Muscle layer of duodenum (tissue), 2 donors: ENCODE results near the gene NDUFB4.
"Not testable (repeated sequence)": the region's sequence is repeated elsewhere in the genome, so short reads cannot be mapped to it uniquely, and the experiment has no call there.

ENCODE experiments used
- H3K27ac ChIP-seq: one replicate; pipeline ENCODE4 v1.7.0; 2013; ENCODE audit warnings: mild to moderate bottlenecking, low read length
- H3K27me3 ChIP-seq: one replicate; pipeline ENCODE4 v1.7.0; 2013; ENCODE audit warnings: low read depth, mild to moderate bottlenecking, control low read depth, low read length
- H3K36me3 ChIP-seq, 2 donors: one replicate each; pipeline ENCODE4 v1.7.0; 2013; ENCODE audit warnings: low read length in 2 of 2, control low read depth in 1 of 2, mild to moderate bottlenecking in 1 of 2; ENCODE audit not compliant: insufficient read depth in 2 of 2, control insufficient read depth in 1 of 2
- H3K4me1 ChIP-seq, 2 donors: one replicate each; pipeline ENCODE4 v1.7.0; 2013; ENCODE audit warnings: low read length in 2 of 2, mild to moderate bottlenecking in 2 of 2, control low read depth in 1 of 2, moderate library complexity in 1 of 2; ENCODE audit not compliant: insufficient read depth in 2 of 2, control insufficient read depth in 1 of 2
- H3K4me3 ChIP-seq, 2 donors: one replicate each; pipeline ENCODE4 v1.7.0; 2013; ENCODE audit warnings: low read length in 2 of 2, low read depth in 1 of 2, mild to moderate bottlenecking in 1 of 2
- H3K9me3 ChIP-seq, 2 donors: one replicate each; pipeline ENCODE4 v1.7.0; 2013; ENCODE audit warnings: low read length in 2 of 2, control low read depth in 1 of 2, mild to moderate bottlenecking in 1 of 2; ENCODE audit not compliant: control insufficient read depth in 1 of 2
- donor health status: healthy.

The NDUFB4 gene

GRCh38 chr3:120596853-120597223, 702 bp downstream of the NDUFB4 start:
- no peaks in the 10 kb centered on the region for H3K9me3 ChIP-seq
- H3K27me3 ChIP-seq = no peaks in the 10 kb centered on the region
- peak overlapping the region; percentile 97 for H3K27ac ChIP-seq
- H3K4me1 ChIP-seq = peaks cover 7 to 27% of the 10 kb centered on the region in 2 donors
- peaks cover 7 to 9% of the 10 kb centered on the region in 2 donors for H3K36me3 ChIP-seq
- H3K4me3 ChIP-seq = peak overlapping the region; percentile 90 to 98

DNA sequence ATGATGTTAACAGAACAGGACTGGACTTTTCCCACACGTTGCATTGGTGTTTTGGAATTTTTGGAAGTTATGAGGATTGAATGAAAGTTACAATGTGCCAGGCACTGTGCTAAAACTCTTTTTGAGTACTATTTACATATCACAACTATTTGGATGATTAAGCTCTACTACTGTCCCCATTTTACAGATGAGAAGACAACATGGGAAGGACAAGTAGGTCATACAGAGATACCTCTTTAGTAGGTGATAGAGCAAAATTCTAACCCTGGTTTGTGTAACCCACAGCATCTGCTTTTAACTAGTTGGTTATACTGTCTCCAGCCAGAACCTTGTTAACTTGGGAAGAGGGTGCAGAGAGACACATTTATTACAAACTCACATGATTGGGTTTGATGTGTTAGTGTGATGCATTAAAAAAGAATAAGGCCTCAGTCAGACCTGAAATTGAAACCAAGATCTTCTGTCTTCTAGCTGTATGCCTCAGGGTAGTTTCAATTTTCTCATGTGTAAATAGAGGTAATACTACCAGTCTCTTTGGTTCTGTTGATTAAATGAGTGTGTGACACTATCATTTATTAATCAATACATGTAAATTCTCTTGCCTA, 1.4 kb downstream of the NDUFB4 start:
- Histone ChIP-seq H3K4me3 (peak overlapping the region; percentile 40 to 49), H3K9me3 (no peaks in the 10 kb centered on the region), H3K27ac (peak overlapping the region; percentile 47), H3K27me3 (no peaks in the 10 kb centered on the region), H3K36me3 (peaks cover 12 to 13% of the 10 kb centered on the region in 2 donors), H3K4me1 (peaks cover 7 to 27% of the 10 kb centered on the region in 2 donors)

DNA sequence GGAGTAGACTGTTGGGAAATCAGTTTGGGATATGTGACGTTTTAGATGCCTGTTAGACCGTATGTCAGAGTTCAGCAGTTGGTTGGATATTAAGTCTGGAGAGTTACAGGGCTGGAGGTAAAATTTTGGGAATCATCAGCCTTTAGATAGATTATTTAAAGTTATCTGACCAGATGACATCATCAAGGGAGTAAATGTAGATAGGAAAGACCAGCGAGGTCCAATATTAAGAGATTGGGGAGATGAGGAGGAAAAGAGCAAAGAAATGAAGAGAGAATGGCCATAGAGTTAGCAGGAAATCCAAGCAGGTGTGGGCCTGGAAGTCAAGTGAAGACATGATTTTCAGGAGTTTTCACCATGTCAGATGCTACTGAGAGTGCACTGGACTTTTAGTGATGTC, 3.1 kb downstream of the NDUFB4 start:
- Histone ChIP-seq H3K27ac (no peak overlapping the region), H3K9me3 (no peaks in the 10 kb centered on the region), H3K4me1 (peaks cover 7 to 27% of the 10 kb centered on the region in 2 donors), H3K4me3 (no peak overlapping the region), H3K27me3 (no peaks in the 10 kb centered on the region), H3K36me3 (peaks cover 17 to 22% of the 10 kb centered on the region in 2 donors)

GRCh38 chr3:120601554-120601953, 5.4 kb downstream of the NDUFB4 start:
- H3K4me3 ChIP-seq = no peak overlapping the region
- no peaks in the 10 kb centered on the region for H3K27me3 ChIP-seq
- H3K9me3 ChIP-seq = no peaks in the 10 kb centered on the region
- H3K4me1 ChIP-seq = peaks cover 7 to 27% of the 10 kb centered on the region in 2 donors
- H3K36me3 ChIP-seq = peaks cover 17 to 22% of the 10 kb centered on the region in 2 donors
- H3K27ac ChIP-seq = no peak overlapping the region

- Histone ChIP-seq H3K4me1 (peaks cover under 1 to 20% of the 10 kb centered on the region in 2 donors), H3K27me3 (no peaks in the 10 kb centered on the region), H3K9me3 (no peaks in the 10 kb centered on the region), H3K36me3 (peaks cover 17 to 22% of the 10 kb centered on the region in 2 donors), H3K4me3 (no peak overlapping the region), H3K27ac (no peak overlapping the region)
Observed at GRCh38 chr3:120602682-120603081, 6.5 kb downstream of the NDUFB4 start.

DNA sequence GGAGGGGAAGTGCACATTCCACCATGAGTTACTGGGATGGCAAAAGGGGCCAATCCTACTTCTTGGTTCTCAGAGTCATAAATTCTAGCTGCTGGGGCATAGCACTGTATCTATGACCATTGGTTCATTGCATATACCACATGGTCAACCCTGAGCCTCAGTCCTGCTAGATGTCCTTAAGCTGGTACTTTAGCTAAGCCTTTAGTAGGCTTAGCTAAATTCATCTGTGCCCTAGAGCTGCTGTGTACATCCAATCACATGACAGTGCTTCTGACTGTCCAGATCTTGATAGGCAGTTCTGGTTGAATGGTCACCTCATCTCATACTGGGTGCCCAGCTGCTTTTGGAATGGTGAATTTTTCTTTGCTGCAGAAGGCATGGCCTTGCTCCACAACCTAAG, 8.2 kb downstream of the NDUFB4 start:
- Histone ChIP-seq H3K27me3 (no peaks in the 10 kb centered on the region), H3K4me3 (no peak overlapping the region), H3K9me3 (no peaks in the 10 kb centered on the region), H3K36me3 (peaks cover 13 to 22% of the 10 kb centered on the region in 2 donors), H3K4me1 (peaks cover 0 to 5% of the 10 kb centered on the region in 2 donors), H3K27ac (no peak overlapping the region)

- Histone ChIP-seq H3K27me3 (no peaks in the 10 kb centered on the region), H3K27ac (no peak overlapping the region), H3K9me3 (no peaks in the 10 kb centered on the region), H3K4me3 (no peak overlapping the region), H3K36me3 (peaks cover 10 to 22% of the 10 kb centered on the region in 2 donors), H3K4me1 (peaks cover 0 to 1% of the 10 kb centered on the region in 2 donors)
Observed at GRCh38 chr3:120604784-120605183, 8.6 kb downstream of the NDUFB4 start.

DNA sequence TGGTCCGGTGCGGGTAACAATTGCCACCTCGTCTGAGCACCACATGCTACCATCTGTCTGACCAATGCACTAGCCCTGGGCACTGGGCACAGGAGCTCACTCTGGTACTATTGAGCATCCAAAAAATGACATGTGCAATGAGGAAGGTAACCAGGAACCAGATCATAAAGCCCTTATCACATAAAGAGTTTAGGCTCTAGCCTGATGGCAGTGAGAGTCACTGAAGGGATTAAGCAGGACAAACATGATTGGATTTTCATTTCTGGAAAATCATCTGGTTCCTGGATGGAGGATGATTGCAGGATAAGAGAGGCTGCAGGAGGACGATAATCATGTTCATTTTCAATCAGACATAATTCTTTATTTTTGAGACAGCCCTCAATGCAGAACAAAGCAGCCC, 12.4 kb downstream of the NDUFB4 start:
- H3K27me3 ChIP-seq = no peaks in the 10 kb centered on the region
- no peaks in the 10 kb centered on the region for H3K9me3 ChIP-seq
- H3K4me3 ChIP-seq = no peak overlapping the region
- H3K36me3 ChIP-seq = no peaks in the 10 kb centered on the region
- no peak overlapping the region for H3K27ac ChIP-seq
- H3K4me1 ChIP-seq = no peaks in the 10 kb centered on the region

DNA sequence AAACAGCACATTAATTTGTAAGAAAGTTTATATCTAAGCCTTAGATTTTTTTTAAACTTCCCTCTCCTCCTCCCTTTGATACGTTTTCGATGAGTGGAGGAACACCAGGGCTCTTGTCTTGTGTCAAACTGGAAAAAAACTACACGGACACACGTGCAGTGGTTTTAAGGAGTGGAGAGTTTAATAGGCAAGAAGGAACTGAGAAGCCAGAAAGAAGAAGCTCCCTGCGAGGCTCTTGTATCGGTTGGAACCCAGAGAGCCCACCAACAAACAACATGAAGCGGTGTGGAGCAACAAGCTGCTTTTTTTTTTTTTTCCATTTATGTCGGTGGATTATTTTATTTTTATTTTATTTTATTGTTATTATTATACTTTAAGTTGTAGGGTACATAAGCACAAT, 18.6 kb downstream of the NDUFB4 start:
- Histone ChIP-seq H3K4me1 (no peaks in the 10 kb centered on the region), H3K27ac (no peak overlapping the region), H3K4me3 (no peak overlapping the region), H3K36me3 (no peaks in the 10 kb centered on the region), H3K27me3 (no peaks in the 10 kb centered on the region), H3K9me3 (no peaks in the 10 kb centered on the region)

DNA sequence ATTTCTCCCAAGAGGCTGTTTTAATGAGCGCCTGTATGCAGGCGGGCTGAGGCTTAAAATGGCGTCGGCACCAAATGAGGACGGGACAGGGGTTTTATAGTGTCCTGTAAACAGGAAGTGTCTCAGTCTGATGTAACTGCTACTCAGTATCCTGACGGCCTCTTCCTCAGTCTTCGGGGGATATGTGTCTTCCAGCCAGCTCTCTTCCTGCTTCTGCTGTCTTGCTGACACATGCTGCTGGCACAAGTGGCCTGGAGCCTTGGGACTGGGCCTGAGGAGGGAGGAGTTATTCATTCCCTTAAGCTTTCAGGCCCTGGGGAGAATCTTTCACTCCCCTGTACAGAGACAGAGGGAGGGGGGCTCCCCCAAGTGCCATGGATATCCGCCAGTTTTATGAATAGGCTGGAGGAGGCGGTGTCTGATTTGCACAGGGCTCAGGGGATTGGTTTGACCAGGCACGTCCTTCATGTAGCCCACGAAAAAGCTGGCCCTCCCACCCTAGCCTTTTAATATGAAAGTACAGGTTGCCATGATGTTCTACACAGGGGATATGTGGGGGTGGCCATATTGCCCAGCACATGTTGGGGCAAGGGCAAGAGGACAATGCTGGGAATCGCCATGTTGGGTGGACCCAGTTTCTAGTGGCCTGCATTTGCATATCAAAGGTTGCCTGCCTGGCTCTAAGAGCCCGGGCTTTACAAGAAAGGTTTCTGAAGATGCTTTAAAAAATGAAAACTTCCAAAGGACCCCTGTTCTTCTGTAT, 19.9 kb downstream of the NDUFB4 start:
- Histone ChIP-seq H3K27ac (no peak overlapping the region), H3K36me3 (no peaks in the 10 kb centered on the region), H3K9me3 (no peaks in the 10 kb centered on the region), H3K4me1 (no peaks in the 10 kb centered on the region), H3K4me3 (no peak overlapping the region), H3K27me3 (no peaks in the 10 kb centered on the region)

DNA sequence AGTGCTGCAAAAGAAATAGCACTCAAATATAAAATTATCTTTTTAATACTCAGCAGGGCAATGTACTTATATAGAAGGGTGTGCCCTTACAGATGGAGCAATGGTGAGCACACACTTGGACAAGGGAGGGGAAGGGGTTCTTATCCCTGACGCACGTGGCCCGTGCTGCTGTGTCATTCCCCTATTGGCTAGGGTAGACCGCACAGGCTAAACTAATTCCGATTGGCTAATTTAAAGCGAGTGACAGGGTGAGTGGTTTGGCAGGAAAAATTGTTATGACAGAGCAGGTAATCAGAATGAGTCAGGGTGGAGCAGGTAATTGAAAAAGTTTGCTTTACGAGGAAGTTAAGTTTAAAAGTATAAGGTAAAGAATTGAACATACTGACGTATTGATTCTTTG, 20.6 kb downstream of the NDUFB4 start:
- not testable (repeated sequence) for H3K27ac ChIP-seq, H3K9me3 ChIP-seq, H3K4me1 ChIP-seq, H3K4me3 ChIP-seq, H3K36me3 ChIP-seq, H3K27me3 ChIP-seq
